Prostate gland (tissue), 2 donors: Measurements from ENCODE around the gene C3. TPM values are rescaled to one million over a fixed set of nuclear protein-coding genes. Genes with fewer than 3 reads are reported as not detected.
"Not testable (repeated sequence)": the region's sequence is repeated elsewhere in the genome, so short reads cannot be mapped to it uniquely, and the experiment has no call there.

Experiments used
- DNase-seq: peaks from one replicate; pipeline ENCODE4 v3.0.0-alpha.2; 2019; ENCODE audit warnings: low spot score
- H3K27ac ChIP-seq, 2 donors: fragments of 200-600 bp; sonication (generic); 2 replicates each; pipeline ENCODE4 v1.5.1; 2017 to 2019
- H3K27me3 ChIP-seq: fragments of 200-600 bp; sonication (generic); replicated peaks from 2 replicates; pipeline ENCODE4 v1.5.1; 2019; ENCODE audit not compliant: insufficient read depth
- H3K36me3 ChIP-seq, 2 donors: fragments of 200-600 bp; sonication (generic); 1 replicate in 1 of 2; 2 replicates in 1 of 2; pipeline versions ENCODE4 v1.5.1 to v1.8.1; 2017 to 2019
- H3K4me1 ChIP-seq: fragments of 200-600 bp; sonication (generic); replicated peaks from 2 replicates; pipeline ENCODE4 v1.5.1; 2019
- H3K4me3 ChIP-seq, 2 donors: fragments of 200-600 bp; sonication (generic); 2 replicates each; pipeline ENCODE4 v1.5.1; 2017 to 2019
- H3K9me3 ChIP-seq: fragments of 200-600 bp; sonication (generic); 2 replicates; pipeline ENCODE4 v1.5.1; 2017
- POLR2A ChIP-seq: fragments of 450-650 bp; IDR thresholded peaks from one replicate; pipeline ENCODE4 v1.6.1; 2016; ENCODE audit warnings: antibody characterized with exemption, mild to moderate bottlenecking
- POLR2AphosphoS5 ChIP-seq: sonication (generic); formaldehyde crosslinking; IDR thresholded peaks from one replicate; pipeline ENCODE4 v1.6.1; 2017; ENCODE audit warnings: antibody characterized with exemption
- WGBS: methylation state at CpG from one replicate; pipeline ENCODE4 v1.1.5; 2018; 5-methylcytosine and 5-hydroxymethylcytosine counted together
- intact Hi-C: fragments of 100-400 bp; cut with DNase I; formaldehyde crosslinking; loops from one replicate; pipeline ENCODE4 v1.14.2; 2022
- total RNA-seq, 2 donors: library from RNA; depleted of rRNA; stranded (reverse); fragments of >200 nt; gene quantifications; one replicate each; pipeline ENCODE4 v1.1.0, GENCODE V29; 2016
- TF ChIP-seq, protein P1 (sequence below), 4 experiments: fragments of 200-600 bp in 2 of 4; fragments of 450-650 bp in 2 of 4; sonication (generic) in 2 of 4; IDR thresholded peaks; 1 replicate in 3 of 4; 2 replicates in 1 of 4; pipeline ENCODE4 v1.5.1; 2016 to 2019; ENCODE audit warnings: antibody characterized with exemption in 4 of 4, mild to moderate bottlenecking in 2 of 4, moderate library complexity in 2 of 4

The C3 gene
- total RNA-seq, 2 donors from 2014 or later = 95.1 to 165 TPM

DNA sequence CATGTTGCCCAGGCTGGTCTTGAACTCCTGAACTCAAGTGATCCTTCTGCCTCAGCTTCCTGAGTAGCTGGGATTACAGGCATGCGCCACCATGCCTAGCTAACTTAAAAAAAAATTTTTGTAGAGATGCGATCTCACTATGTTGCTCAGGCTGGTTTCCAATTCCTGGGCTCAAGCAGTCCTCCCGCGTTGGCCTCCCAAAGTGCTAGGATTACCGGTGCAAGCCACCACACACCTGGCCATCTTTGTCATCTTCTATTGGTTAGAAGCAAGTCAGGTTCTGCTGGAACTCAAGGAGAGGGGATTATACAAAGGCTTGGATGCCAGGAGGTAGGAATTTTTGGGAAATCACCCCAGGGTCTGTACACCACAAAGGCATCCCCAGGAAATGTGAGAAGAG is 75.7 kb downstream of the C3 start:
- Histone ChIP-seq H3K36me3 (no peaks in the 10 kb centered on the region), H3K27ac (no peak overlapping the region), H3K4me1 (no peaks in the 10 kb centered on the region), H3K27me3 (no peaks in the 10 kb centered on the region), H3K9me3 (no peaks in the 10 kb centered on the region), H3K4me3 (no peak overlapping the region)
- 73% methylated on average over 5 of the region's 5 CpGs for WGBS
- intact Hi-C loops = no loop called here
- DNase-seq = no peak
- TF ChIP-seq, protein P1, sequence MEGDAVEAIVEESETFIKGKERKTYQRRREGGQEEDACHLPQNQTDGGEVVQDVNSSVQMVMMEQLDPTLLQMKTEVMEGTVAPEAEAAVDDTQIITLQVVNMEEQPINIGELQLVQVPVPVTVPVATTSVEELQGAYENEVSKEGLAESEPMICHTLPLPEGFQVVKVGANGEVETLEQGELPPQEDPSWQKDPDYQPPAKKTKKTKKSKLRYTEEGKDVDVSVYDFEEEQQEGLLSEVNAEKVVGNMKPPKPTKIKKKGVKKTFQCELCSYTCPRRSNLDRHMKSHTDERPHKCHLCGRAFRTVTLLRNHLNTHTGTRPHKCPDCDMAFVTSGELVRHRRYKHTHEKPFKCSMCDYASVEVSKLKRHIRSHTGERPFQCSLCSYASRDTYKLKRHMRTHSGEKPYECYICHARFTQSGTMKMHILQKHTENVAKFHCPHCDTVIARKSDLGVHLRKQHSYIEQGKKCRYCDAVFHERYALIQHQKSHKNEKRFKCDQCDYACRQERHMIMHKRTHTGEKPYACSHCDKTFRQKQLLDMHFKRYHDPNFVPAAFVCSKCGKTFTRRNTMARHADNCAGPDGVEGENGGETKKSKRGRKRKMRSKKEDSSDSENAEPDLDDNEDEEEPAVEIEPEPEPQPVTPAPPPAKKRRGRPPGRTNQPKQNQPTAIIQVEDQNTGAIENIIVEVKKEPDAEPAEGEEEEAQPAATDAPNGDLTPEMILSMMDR (IDR thresholded peaks at IDR 0.05) = no peak
- TF ChIP-seq POLR2A = no peak
- no peak for TF ChIP-seq POLR2AphosphoS5

DNA sequence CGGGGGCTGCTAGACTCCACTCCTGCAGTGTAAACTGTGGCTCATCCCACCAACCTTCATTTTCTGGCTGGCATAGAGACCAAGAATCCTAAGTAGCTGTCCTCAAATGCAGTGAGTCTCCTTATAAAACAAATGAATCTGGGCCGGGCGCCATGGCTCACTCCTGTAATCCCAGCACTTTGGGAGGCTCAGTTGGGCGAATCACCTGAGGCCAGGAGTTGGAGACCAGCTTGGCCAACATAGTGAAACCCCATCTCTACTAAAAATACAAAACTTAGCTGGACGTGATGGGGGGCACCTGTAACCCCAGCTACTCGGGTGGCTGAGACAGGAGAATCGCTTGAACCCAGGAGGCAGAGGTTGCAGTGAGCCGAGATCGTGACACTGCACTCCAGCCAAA is 80.1 kb downstream of the C3 start:
- H3K36me3 ChIP-seq, H3K9me3 ChIP-seq, H3K4me1 ChIP-seq, H3K27ac ChIP-seq, DNase-seq, H3K4me3 ChIP-seq, H3K27me3 ChIP-seq, intact Hi-C loops: not testable (repeated sequence)
- WGBS = 80% methylated on average over 9 of the region's 9 CpGs

DNA sequence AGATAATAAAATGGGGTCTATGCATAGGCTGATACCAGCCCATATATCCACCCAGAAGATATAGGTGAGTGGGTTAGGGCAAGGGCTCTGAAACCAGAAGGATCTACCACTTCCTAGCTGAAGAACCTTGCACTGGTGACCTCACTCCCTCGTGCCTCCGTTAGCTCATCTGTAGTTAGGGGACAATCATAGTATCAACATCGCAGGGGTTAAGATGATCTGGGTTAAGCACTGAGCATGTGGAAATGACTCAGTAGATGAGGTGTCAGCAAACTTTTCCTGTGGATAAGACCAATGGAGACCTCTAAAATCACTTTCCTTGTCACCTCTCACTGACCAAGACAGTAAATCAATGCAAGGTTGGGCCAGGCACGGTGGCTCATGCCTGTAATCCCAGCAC is 81.0 kb downstream of the C3 start:
- intact Hi-C loops = loop anchor here (10.0 kb wide), 1 partner anchor 115 kb away; no protein-coding TSS in a partner anchor
- Histone ChIP-seq H3K36me3 (no peaks in the 10 kb centered on the region), H3K27me3 (no peaks in the 10 kb centered on the region), H3K4me3 (no peak overlapping the region), H3K4me1 (no peaks in the 10 kb centered on the region), H3K27ac (no peak overlapping the region), H3K9me3 (no peaks in the 10 kb centered on the region)
- TF ChIP-seq POLR2A (no peak), POLR2AphosphoS5 (no peak)
- TF ChIP-seq, protein P1 (IDR thresholded peaks at IDR 0.05) = no peak
- no peak for DNase-seq
- WGBS = 71% methylated on average over 4 of the region's 4 CpGs

DNA sequence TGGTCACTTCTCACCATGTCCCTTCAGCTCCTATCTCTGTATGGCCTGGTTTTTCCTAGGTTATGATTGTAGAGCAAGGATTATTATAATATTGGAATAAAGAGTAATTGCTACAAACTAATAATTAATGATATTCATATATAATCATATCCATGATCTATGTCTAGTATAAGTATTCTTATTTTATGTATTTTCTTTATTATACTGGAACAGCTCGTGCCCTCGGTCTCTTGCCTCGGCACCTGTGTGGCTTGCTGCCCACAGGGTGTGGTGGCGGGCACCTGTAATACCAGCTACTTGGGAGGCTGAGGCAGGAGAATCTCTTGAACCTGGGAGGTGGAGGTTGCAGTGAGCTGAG is 87.0 kb downstream of the C3 start:
- not testable (repeated sequence) for DNase-seq, H3K4me3 ChIP-seq, H3K27me3 ChIP-seq, H3K27ac ChIP-seq, H3K4me1 ChIP-seq, H3K9me3 ChIP-seq, H3K36me3 ChIP-seq
- WGBS = 86% methylated on average over 4 of the region's 4 CpGs
- intact Hi-C loops = loop anchor here (2.0 to 10.0 kb wide), 3 partner anchors 116 to 229 kb away; no protein-coding TSS in a partner anchor

DNA sequence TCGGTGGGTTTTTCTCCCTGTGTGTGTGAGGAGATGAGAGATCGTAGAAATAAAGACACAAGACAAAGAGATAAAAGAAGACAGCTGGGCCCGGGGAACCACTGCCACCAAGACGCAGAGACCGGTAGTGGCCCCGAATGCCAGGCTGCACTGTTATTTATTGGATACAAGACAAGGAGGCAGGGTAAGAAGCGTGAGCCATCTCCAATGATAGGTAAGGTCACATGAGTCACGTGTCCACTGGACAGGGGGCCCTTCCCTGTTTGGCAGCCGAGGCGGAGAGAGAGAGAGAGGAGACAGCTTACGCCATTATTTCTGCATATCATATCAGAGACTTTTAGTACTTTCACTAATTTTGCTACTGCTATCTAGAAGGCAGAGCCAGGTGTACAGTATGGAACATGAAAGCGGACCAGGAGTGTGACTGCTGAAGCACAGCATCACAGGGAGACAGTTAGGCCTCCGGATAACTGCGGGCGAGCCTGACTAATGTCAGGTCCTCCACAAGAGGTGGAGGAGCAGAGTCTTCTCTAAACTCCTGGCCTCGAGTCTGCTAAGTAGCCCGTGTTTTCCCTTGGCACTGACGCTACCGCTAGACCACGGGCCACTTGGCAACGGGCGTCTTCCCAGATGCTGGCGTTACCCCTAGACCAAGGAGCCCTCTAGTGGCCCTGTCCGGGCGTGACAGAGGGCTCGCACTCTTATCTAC is 87.5 kb downstream of the C3 start:
- H3K9me3 ChIP-seq, H3K27me3 ChIP-seq, H3K4me1 ChIP-seq, H3K36me3 ChIP-seq, H3K27ac ChIP-seq, H3K4me3 ChIP-seq: not testable (repeated sequence)
- TF ChIP-seq, protein P1 (IDR thresholded peaks at IDR 0.05) = peak in 3 of 4 experiments; percentile 27 to 70 (median 53)
- DNase-seq = peak; percentile 40
- WGBS = 51% methylated on average over 26 of the region's 26 CpGs
- intact Hi-C loops = loop anchor here (2.0 to 10.0 kb wide), 3 partner anchors 116 to 230 kb away; no protein-coding TSS in a partner anchor

DNA sequence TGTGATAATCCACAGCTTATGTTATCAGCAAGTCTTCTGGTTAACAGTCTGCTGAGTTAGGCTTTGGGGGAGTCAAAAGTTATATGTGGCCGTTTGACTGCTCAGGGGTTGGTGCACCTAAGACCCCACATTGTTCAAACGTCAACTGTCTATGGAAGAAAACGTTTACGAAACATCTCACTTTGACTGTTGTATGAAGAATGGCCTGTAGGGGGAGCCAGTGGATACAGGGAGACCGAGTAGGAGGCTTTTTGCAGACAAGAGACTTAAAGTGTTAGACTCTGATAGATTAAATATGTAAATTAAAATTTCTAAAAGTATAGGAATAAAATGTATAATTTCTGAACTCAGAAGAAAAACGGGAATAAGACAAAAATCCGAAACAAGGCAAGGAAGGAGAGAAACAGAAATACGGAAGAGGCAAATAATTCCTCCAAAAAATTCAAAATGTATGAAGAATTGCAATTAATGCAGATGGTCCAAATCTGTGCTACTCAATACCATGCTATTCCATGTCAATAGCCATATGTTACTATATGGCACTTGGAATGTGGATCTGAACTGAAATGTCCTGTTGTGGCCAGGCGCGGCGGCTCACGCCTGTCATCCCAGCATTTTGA is 88.3 kb downstream of the C3 start:
- TF ChIP-seq POLR2A (no peak), POLR2AphosphoS5 (peak; percentile 31)
- TF ChIP-seq, protein P1 (IDR thresholded peaks at IDR 0.05) = peak; percentile 55 to 82 (median 80)
- no peaks in the 10 kb centered on the region for H3K27me3 ChIP-seq
- H3K36me3 ChIP-seq = no peaks in the 10 kb centered on the region
- H3K4me3 ChIP-seq = no peak overlapping the region
- no peaks in the 10 kb centered on the region for H3K4me1 ChIP-seq
- DNase-seq = peak; percentile 76
- H3K27ac ChIP-seq = no peak overlapping the region
- intact Hi-C loops = loop anchor here (2.0 to 10.0 kb wide), 3 partner anchors 115 to 231 kb away; no protein-coding TSS in a partner anchor
- WGBS = 44% methylated on average over 12 of the region's 12 CpGs
- no peaks in the 10 kb centered on the region for H3K9me3 ChIP-seq
